AG04450 (cell line): ENCODE data around the gene NAB2. TPM values are rescaled to one million over a fixed set of nuclear protein-coding genes. Genes with fewer than 3 reads are reported as not detected.
"Not testable (repeated sequence)": the region's sequence is repeated elsewhere in the genome, so short reads cannot be mapped to it uniquely, and the experiment has no call there.

Source experiments
- CTCF ChIA-PET: fragments of 300-600, 350-600 bp; formaldehyde crosslinking; extraction: SDS; loops from one replicate; lab custom pipeline; 2022; ENCODE audit warnings: antibody characterized with exemption, inconsistent platforms; lab: Charles Lee
- POLR2A ChIA-PET: fragments of 350-600 bp; formaldehyde crosslinking; extraction: SDS; loops from one replicate; lab custom pipeline; 2021; ENCODE audit warnings: antibody characterized with exemption, inconsistent platforms; lab: Yijun Ruan, JAX
- DNase-seq: peaks from one replicate; pipeline ENCODE4 v3.0.0-alpha.2; 2011; ENCODE audit warnings: low read depth, low spot score
- H3K27ac ChIP-seq: one replicate; pipeline ENCODE4 v1.5.1; 2012; ENCODE audit warnings: low read depth, low read length, control low read depth
- H3K27me3 ChIP-seq: one replicate; pipeline ENCODE4 v1.6.0; 2012; ENCODE audit warnings: low read length; ENCODE audit not compliant: control insufficient read depth, insufficient read depth
- H3K4me3 ChIP-seq: 2 replicates; pipeline ENCODE4 v1.5.1; 2011; ENCODE audit warnings: mild to moderate bottlenecking, low read depth, low read length, control low read depth
- H3K9me3 ChIP-seq: 2 replicates; pipeline ENCODE4 v1.5.1; 2012; ENCODE audit warnings: low read length; ENCODE audit not compliant: control insufficient read depth, insufficient read depth
- CTCF ChIP-seq: IDR thresholded peaks from 2 replicates; pipeline ENCODE4 v1.5.1; 2011; ENCODE audit warnings: low read depth, low read length, control low read depth, inconsistent platforms
- polyA plus RNA-seq: library from polyadenylated mRNA; depleted of rRNA; stranded (reverse); fragments of >200 nt; gene quantifications from 2 replicates; pipeline ENCODE4 v1.2.3, GENCODE V29; 2011

The NAB2 gene
- polyA plus RNA-seq, 1 experiment: 46.4 TPM

- no peak overlapping the region for H3K27ac ChIP-seq
- DNase-seq: no peak
- no peak overlapping the region for H3K4me3 ChIP-seq
- ChIA-PET POLR2A (no interaction called here), CTCF (interaction anchor here (1.1 to 1.9 kb wide), 4 partner anchors 13 to 47 kb away, joined by 3 to 8 read pairs (median 4); no protein-coding TSS in a partner anchor)
- H3K9me3 ChIP-seq: no peaks in the 10 kb centered on the region
- H3K27me3 ChIP-seq: peaks cover 17% of the 10 kb centered on the region
- TF ChIP-seq CTCF: no peak
Observed at GRCh38 chr12:57047981-57048380, 40.9 kb upstream of the NAB2 start.

DNA sequence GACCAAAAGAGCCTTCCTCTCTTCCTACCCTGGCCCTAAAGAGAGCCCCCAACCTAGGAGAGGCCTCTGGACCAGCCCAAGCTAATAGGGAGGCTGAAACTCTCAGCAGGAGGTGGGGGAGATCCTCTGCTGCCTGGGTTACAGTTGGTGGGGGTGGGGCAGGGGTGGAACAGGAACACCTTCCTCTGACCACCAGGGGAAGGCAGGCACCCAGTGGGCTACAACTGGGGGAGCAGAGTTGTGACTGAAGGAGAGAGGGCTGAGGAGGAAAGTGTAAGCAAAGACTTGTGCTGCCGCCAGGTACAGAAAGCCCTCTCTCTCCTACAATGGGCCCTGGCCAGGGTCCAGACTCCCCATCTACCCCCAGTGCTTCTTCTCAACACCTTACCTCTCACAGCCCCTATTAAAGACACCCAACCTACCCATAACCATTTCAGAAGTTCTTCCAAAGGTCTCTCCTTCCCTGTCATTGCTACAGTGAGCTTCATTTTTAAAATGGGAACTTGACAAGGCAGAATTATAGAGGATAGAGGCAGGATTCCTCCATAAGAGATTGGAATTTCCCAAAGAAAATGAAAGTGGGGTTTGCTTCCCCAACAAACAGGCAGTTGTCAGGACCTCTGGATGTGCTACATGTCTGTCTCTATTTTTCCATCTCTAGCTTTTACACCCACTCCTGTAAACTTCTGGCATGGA is 40.3 kb upstream of the NAB2 start:
- no peak for TF ChIP-seq CTCF
- ChIA-PET POLR2A (no interaction called here), CTCF (interaction anchor here (1.1 to 1.9 kb wide), 5 partner anchors 12 to 47 kb away, joined by 3 to 9 read pairs (median 5); no protein-coding TSS in a partner anchor)
- H3K27me3 ChIP-seq: peaks cover 15% of the 10 kb centered on the region
- H3K9me3 ChIP-seq: no peaks in the 10 kb centered on the region
- no peak overlapping the region for H3K27ac ChIP-seq
- DNase-seq: no peak
- no peak overlapping the region for H3K4me3 ChIP-seq

DNA sequence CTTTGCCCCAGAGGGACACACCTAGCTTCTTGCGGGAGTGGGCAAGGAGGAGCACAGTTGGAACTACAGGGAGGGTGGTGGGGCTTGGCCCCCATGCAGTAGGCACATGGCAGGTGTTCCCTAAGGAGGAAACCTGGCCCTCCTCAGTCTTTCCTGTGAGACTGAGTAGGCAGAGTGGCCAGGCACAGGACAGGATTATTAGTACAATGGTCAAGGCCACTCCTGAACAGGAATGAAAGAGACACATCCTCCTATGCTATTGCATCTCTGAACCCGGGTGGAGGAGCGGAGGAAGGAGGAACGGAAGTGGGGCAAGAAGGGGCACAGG is 39.8 kb upstream of the NAB2 start:
- ChIA-PET POLR2A (no interaction called here), CTCF (interaction anchor here (1.5 to 1.6 kb wide), 2 partner anchors 14 to 20 kb away, joined by 4 to 9 read pairs; no protein-coding TSS in a partner anchor)
- Histone ChIP-seq H3K4me3 (no peak overlapping the region), H3K27ac (no peak overlapping the region), H3K27me3 (peaks cover 11% of the 10 kb centered on the region), H3K9me3 (no peaks in the 10 kb centered on the region)
- no peak for DNase-seq
- TF ChIP-seq CTCF: no peak

DNA sequence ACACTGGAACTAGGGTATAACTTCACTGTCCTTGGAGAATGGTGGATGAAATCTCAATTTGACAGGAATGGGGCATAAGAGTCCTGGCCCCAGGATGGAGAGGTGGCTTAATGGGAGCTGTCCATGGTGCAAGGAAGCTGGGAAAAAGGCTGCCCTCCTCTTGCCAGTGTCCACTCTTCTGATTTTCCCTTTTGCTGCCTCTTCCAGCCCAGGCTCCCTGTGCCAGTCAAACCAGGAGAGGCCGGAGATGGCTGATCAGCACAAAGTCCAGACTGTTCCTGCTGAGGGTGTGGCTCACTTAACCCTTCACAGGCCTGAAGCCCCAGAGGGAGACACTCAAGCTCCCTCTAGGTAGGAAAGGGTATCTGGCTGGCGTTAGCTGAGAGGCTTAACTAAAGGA is 39.0 kb upstream of the NAB2 start, which contains the start of gene MYO1A:
MYO1A (minus strand) TSS at position 240 of the 400 bp plus-strand sequence. CDS start 1,806 bp downstream, outside the sequence.
- Histone ChIP-seq H3K4me3 (no peak within 1 kb of the TSS), H3K27ac (no peak within 1 kb of the TSS), H3K27me3 (peaks cover 8% of the 10 kb centered on the region), H3K9me3 (no peaks in the 10 kb centered on the region)
- ChIA-PET CTCF (interaction anchor here (1.4 to 2.4 kb wide), 4 partner anchors 11 to 43 kb away, joined by 5 to 9 read pairs (median 6); partner anchors contain the start of gene ZBTB39), POLR2A (no interaction called here)
- DNase-seq: no peak
- no peak for TF ChIP-seq CTCF

GRCh38 chr12:57051011-57051410 is 37.9 kb upstream of the NAB2 start:
- ChIA-PET POLR2A (no interaction called here), CTCF (interaction anchor here (1.4 to 2.4 kb wide), 2 partner anchors 43 to 44 kb away, joined by 5 to 6 read pairs; partner anchors contain the start of gene ZBTB39)
- peaks cover 8% of the 10 kb centered on the region for H3K27me3 ChIP-seq
- no peak for DNase-seq
- no peaks in the 10 kb centered on the region for H3K9me3 ChIP-seq
- H3K27ac ChIP-seq: no peak overlapping the region
- no peak for TF ChIP-seq CTCF
- H3K4me3 ChIP-seq: no peak overlapping the region

- POLR2A ChIA-PET, H3K27me3 ChIP-seq, DNase-seq, H3K27ac ChIP-seq, H3K9me3 ChIP-seq, H3K4me3 ChIP-seq: not testable (repeated sequence)
- CTCF ChIA-PET: interaction anchor here (1.1 kb wide), 1 partner anchor 7 kb away, joined by 3 read pairs; no protein-coding TSS in a partner anchor
Observed at GRCh38 chr12:57053146-57053545, 35.8 kb upstream of the NAB2 start.

- H3K4me3 ChIP-seq, H3K27me3 ChIP-seq, POLR2A ChIA-PET, DNase-seq, CTCF ChIA-PET, H3K27ac ChIP-seq, H3K9me3 ChIP-seq: not testable (repeated sequence)
Observed at GRCh38 chr12:57053901-57054300, 35.0 kb upstream of the NAB2 start.
